ENCODE data around the gene HLA-DRB1.

- TF ChIP-seq CTCF (IDR thresholded peaks at IDR 0.05; ENCODE audit: borderline replicate concordance, extremely low read depth, low read length, poor library complexity, severe bottlenecking), result no peak
- TF ChIP-seq EZH2 (IDR thresholded peaks at IDR 0.05; ENCODE audit: borderline replicate concordance, low read depth, low read length, severe bottlenecking), result no peak
Observed at GRCh38 chr6:32607988-32608298, 18.3 kb upstream of the HLA-DRB1 start.
